BLaER1 treated with 17β-estradiol and CSF1 and Interleukin-3, amounts not matched to agents 10 nM and 100 nM (cell line): ENCODE results near the gene CADPS2.

Source experiments
- H3K27ac ChIP-seq, 11 experiments: shearing (Covaris generic); formaldehyde crosslinking; 2 replicates each; pipeline ENCODE4 v1.8.1; 2022
- H3K27me3 ChIP-seq, 11 experiments: shearing (Covaris generic); formaldehyde crosslinking; 2 replicates each; pipeline ENCODE4 v1.8.1; 2022
- H3K36me3 ChIP-seq, 11 experiments: shearing (Covaris generic); formaldehyde crosslinking; 2 replicates each; pipeline ENCODE4 v1.8.1; 2022
- H3K4me1 ChIP-seq, 10 experiments: shearing (Covaris generic); formaldehyde crosslinking; 2 replicates each; pipeline ENCODE4 v1.8.1; 2022
- H3K4me2 ChIP-seq, 11 experiments: shearing (Covaris generic); formaldehyde crosslinking; 2 replicates each; pipeline ENCODE4 v1.8.1; 2022
- H3K4me3 ChIP-seq, 10 experiments: shearing (Covaris generic); formaldehyde crosslinking; 2 replicates each; pipeline ENCODE4 v1.8.1; 2022
- H3K9ac ChIP-seq, 11 experiments: shearing (Covaris generic); formaldehyde crosslinking; 2 replicates each; pipeline ENCODE4 v1.8.1; 2022
- H3K9me3 ChIP-seq, 11 experiments: shearing (Covaris generic); formaldehyde crosslinking; replicated peaks in 1 of 11; 2 replicates each; pipeline ENCODE4 v1.8.1; 2022
- H4K20me1 ChIP-seq, 11 experiments: shearing (Covaris generic); formaldehyde crosslinking; 2 replicates each; pipeline ENCODE4 v1.8.1; 2022
- Cebpa-rat ChIP-seq, 11 experiments: shearing (Covaris generic); IDR thresholded peaks; 2 replicates each; pipeline ENCODE4 v1.8.1; 2022

Gene CADPS2

GRCh38 chr7:122709930-122710646 lies 176.2 kb downstream of the CADPS2 start:
- TF ChIP-seq Cebpa-rat (IDR thresholded peaks at IDR 0.05), result no peak
- Histone ChIP-seq H3K27me3 (no peaks in the 10 kb centered on the region), H3K9ac (no peak overlapping the region), H3K4me1 (no peaks in the 10 kb centered on the region), H3K4me2 (no peak overlapping the region), H4K20me1 (no peaks in the 10 kb centered on the region), H3K27ac (no peak overlapping the region), H3K36me3 (no peaks in the 10 kb centered on the region), H3K9me3 (no peaks in the 10 kb centered on the region), H3K4me3 (no peak overlapping the region)

GRCh38 chr7:122706836-122707235 lies 179.4 kb downstream of the CADPS2 start:
- H4K20me1 ChIP-seq, result no peaks in the 10 kb centered on the region
- H3K4me3 ChIP-seq, result no peak overlapping the region
- H3K4me2 ChIP-seq, result no peak overlapping the region
- no peak for TF ChIP-seq Cebpa-rat (IDR thresholded peaks at IDR 0.05)
- H3K9ac ChIP-seq, result no peak overlapping the region
- no peaks in the 10 kb centered on the region for H3K27me3 ChIP-seq
- H3K27ac ChIP-seq, result no peak overlapping the region
- H3K36me3 ChIP-seq, result no peaks in the 10 kb centered on the region
- no peaks in the 10 kb centered on the region for H3K4me1 ChIP-seq
- H3K9me3 ChIP-seq, result no peaks in the 10 kb centered on the region

GRCh38 chr7:122702872-122703510 lies 183.3 kb downstream of the CADPS2 start, which contains the start of gene RNF148:
Gene RNF148, minus strand, starts transcription at chr7:122702922. Its CDS starts 172 bp downstream, at chr7:122702750.
- Histone ChIP-seq H3K9ac (no peak within 1 kb of the TSS), H3K27ac (no peak within 1 kb of the TSS), H3K4me2 (no peak within 1 kb of the TSS), H3K27me3 (no peaks in the 10 kb centered on the region), H3K9me3 (no peaks in the 10 kb centered on the region), H4K20me1 (no peaks in the 10 kb centered on the region), H3K4me1 (no peaks in the 10 kb centered on the region), H3K36me3 (no peaks in the 10 kb centered on the region), H3K4me3 (no peak within 1 kb of the TSS)
- no peak for TF ChIP-seq Cebpa-rat (IDR thresholded peaks at IDR 0.05)

GRCh38 chr7:122699017-122699416 lies 187.2 kb downstream of the CADPS2 start, which contains the start of gene RNF133:
Gene RNF133, minus strand, starts transcription at chr7:122699117. Its CDS starts 199 bp downstream, at chr7:122698918.
- Histone ChIP-seq H3K4me1 (no peaks in the 10 kb centered on the region), H4K20me1 (no peaks in the 10 kb centered on the region), H3K4me2 (no peak within 1 kb of the TSS), H3K4me3 (no peak within 1 kb of the TSS), H3K27me3 (no peaks in the 10 kb centered on the region), H3K27ac (no peak within 1 kb of the TSS), H3K36me3 (no peaks in the 10 kb centered on the region), H3K9ac (no peak within 1 kb of the TSS), H3K9me3 (no peaks in the 10 kb centered on the region)
- no peak for TF ChIP-seq Cebpa-rat (IDR thresholded peaks at IDR 0.05)

GRCh38 chr7:122695816-122696215 lies 190.4 kb downstream of the CADPS2 start:
- TF ChIP-seq Cebpa-rat (IDR thresholded peaks at IDR 0.05), result no peak
- Histone ChIP-seq H3K27ac (no peak overlapping the region), H3K9me3 (peaks cover 3 to 18% (median 12%) of the 10 kb centered on the region in 11 experiments; a peak in 15 of 22 replicates)

GRCh38 chr7:122694697-122695096 lies 191.6 kb downstream of the CADPS2 start:
- no peaks in the 10 kb centered on the region for H3K36me3 ChIP-seq
- no peak for TF ChIP-seq Cebpa-rat (IDR thresholded peaks at IDR 0.05)

More at GRCh38 chr7:122695816-122696215, 190.4 kb downstream of the CADPS2 start:
- Histone ChIP-seq H3K9ac (no peak overlapping the region), H3K4me2 (no peak overlapping the region), H3K4me1 (no peaks in the 10 kb centered on the region), H3K36me3 (no peaks in the 10 kb centered on the region), H4K20me1 (no peaks in the 10 kb centered on the region), H3K4me3 (no peak overlapping the region), H3K27me3 (no peaks in the 10 kb centered on the region)

GRCh38 chr7:122692769-122693309 lies 193.4 kb downstream of the CADPS2 start:
- no peak overlapping the region for H3K9ac ChIP-seq
- H3K9me3 ChIP-seq, result peaks cover 3 to 18% (median 12%) of the 10 kb centered on the region in 11 experiments; a peak in 16 of 22 replicates
- H3K36me3 ChIP-seq, result no peaks in the 10 kb centered on the region
- H4K20me1 ChIP-seq, result no peaks in the 10 kb centered on the region
- no peak for TF ChIP-seq Cebpa-rat (IDR thresholded peaks at IDR 0.05)
- no peaks in the 10 kb centered on the region for H3K4me1 ChIP-seq
- no peaks in the 10 kb centered on the region for H3K27me3 ChIP-seq
- no peak overlapping the region for H3K27ac ChIP-seq
- H3K4me3 ChIP-seq, result no peak overlapping the region
- no peak overlapping the region for H3K4me2 ChIP-seq

More at GRCh38 chr7:122694697-122695096, 191.6 kb downstream of the CADPS2 start:
- no peaks in the 10 kb centered on the region for H3K4me1 ChIP-seq
- no peak overlapping the region for H3K27ac ChIP-seq
- no peaks in the 10 kb centered on the region for H4K20me1 ChIP-seq
- no peak overlapping the region for H3K9ac ChIP-seq
- no peak overlapping the region for H3K4me3 ChIP-seq
- H3K27me3 ChIP-seq, result no peaks in the 10 kb centered on the region
- H3K9me3 ChIP-seq, result peaks cover 3 to 18% (median 12%) of the 10 kb centered on the region in 11 experiments; a peak in 16 of 22 replicates
- no peak overlapping the region for H3K4me2 ChIP-seq

- Histone ChIP-seq H3K4me3 (no peak overlapping the region), H3K9me3 (peaks cover 3 to 18% (median 12%) of the 10 kb centered on the region in 11 experiments; a peak in 16 of 22 replicates), H3K36me3 (no peaks in the 10 kb centered on the region), H4K20me1 (no peaks in the 10 kb centered on the region), H3K4me2 (no peak overlapping the region), H3K4me1 (no peaks in the 10 kb centered on the region), H3K27ac (no peak overlapping the region), H3K9ac (no peak overlapping the region), H3K27me3 (no peaks in the 10 kb centered on the region)
- no peak for TF ChIP-seq Cebpa-rat (IDR thresholded peaks at IDR 0.05)
Observed at GRCh38 chr7:122691569-122692235, 194.6 kb downstream of the CADPS2 start.
